DOHH2 (cell line): ENCODE data around the gene CCBE1.

ENCODE experiments used
- EZH2phosphoT487 ChIP-seq: fragments of 200-600 bp; sonication (generic); IDR thresholded peaks from 2 replicates; pipeline ENCODE4 v1.6.1; 2017; ENCODE audit warnings: borderline replicate concordance, mild to moderate bottlenecking, antibody characterized with exemption, low read length, moderate library complexity, mixed read lengths
- TF ChIP-seq, protein P1 (sequence below): fragments of 200-600 bp; sonication (generic); IDR thresholded peaks from one replicate; pipeline ENCODE4 v1.5.1; 2014; ENCODE audit warnings: antibody characterized with exemption, mild to moderate bottlenecking, low read depth, low read length; ENCODE audit not compliant: poor library complexity, severe bottlenecking

DNA sequence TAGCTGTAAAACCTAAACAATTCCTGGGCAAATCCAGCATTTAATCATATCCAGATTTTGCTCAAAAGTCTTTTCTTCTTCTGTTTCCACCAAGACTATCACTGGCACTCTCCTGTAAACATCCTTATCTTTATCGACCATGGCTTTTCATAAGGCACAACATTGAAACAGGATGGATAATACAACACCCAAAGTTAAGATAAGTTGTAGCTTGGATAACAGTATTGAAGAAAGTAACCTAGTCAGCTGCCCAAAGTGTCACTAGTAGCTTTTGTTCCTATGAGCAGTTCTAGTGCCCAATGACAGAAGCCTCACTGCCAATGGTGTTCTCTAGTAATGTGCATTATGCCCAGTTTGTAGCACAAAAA lies 22.3 kb downstream of the CCBE1 start:
- TF ChIP-seq, protein P1, sequence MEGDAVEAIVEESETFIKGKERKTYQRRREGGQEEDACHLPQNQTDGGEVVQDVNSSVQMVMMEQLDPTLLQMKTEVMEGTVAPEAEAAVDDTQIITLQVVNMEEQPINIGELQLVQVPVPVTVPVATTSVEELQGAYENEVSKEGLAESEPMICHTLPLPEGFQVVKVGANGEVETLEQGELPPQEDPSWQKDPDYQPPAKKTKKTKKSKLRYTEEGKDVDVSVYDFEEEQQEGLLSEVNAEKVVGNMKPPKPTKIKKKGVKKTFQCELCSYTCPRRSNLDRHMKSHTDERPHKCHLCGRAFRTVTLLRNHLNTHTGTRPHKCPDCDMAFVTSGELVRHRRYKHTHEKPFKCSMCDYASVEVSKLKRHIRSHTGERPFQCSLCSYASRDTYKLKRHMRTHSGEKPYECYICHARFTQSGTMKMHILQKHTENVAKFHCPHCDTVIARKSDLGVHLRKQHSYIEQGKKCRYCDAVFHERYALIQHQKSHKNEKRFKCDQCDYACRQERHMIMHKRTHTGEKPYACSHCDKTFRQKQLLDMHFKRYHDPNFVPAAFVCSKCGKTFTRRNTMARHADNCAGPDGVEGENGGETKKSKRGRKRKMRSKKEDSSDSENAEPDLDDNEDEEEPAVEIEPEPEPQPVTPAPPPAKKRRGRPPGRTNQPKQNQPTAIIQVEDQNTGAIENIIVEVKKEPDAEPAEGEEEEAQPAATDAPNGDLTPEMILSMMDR, result no peak
- TF ChIP-seq EZH2phosphoT487, result no peak
